IMR-90 (cell line): ENCODE results near the gene DERL3.

Source experiments
- BHLHE40 ChIP-seq: fragments of 150-350 bp; IDR thresholded peaks from 2 replicates; pipeline ENCODE4 v1.6.1; 2016; ENCODE audit warnings: mild to moderate bottlenecking, low read depth, low read length
- CEBPB ChIP-seq: IDR thresholded peaks from 2 replicates; pipeline ENCODE4 v1.6.1; 2012; ENCODE audit warnings: low read depth, low read length, improper control_type of control experiment
- MAFK ChIP-seq: IDR thresholded peaks from 2 replicates; pipeline ENCODE4 v1.6.1; 2012; ENCODE audit warnings: low read depth, low read length, improper control_type of control experiment
- MAZ ChIP-seq: IDR thresholded peaks from 2 replicates; pipeline ENCODE4 v1.6.1; 2012; ENCODE audit warnings: low read depth, mild to moderate bottlenecking, low read length, improper control_type of control experiment, moderate library complexity, borderline replicate concordance
- MXI1 ChIP-seq: IDR thresholded peaks from 2 replicates; pipeline ENCODE4 v1.6.1; 2012; ENCODE audit warnings: low read depth, mild to moderate bottlenecking, low read length, moderate library complexity, borderline replicate concordance
- POLR2A ChIP-seq: IDR thresholded peaks from 2 replicates; pipeline ENCODE4 v1.6.1; 2012; ENCODE audit warnings: mild to moderate bottlenecking, low read depth, low read length
- RAD21 ChIP-seq: IDR thresholded peaks from 2 replicates; pipeline ENCODE4 v1.6.1; 2012; ENCODE audit warnings: low read length, improper control_type of control experiment
- RCOR1 ChIP-seq: IDR thresholded peaks from 2 replicates; pipeline ENCODE4 v1.6.1; 2012; ENCODE audit warnings: mild to moderate bottlenecking, low read length, improper control_type of control experiment; ENCODE audit not compliant: insufficient replicate concordance
- RFX5 ChIP-seq: IDR thresholded peaks from 2 replicates; pipeline ENCODE4 v1.8.0; 2012; ENCODE audit warnings: low read depth, mild to moderate bottlenecking, low read length, moderate library complexity
- SMC3 ChIP-seq: fragments of 150-350 bp; IDR thresholded peaks from 2 replicates; pipeline ENCODE4 v1.6.1; 2016; ENCODE audit warnings: low read depth, mild to moderate bottlenecking, antibody characterized with exemption, low read length, moderate library complexity
- TF ChIP-seq, protein P1 (sequence below): conservative IDR thresholded peaks from 2 replicates; pipeline ENCODE4 v1.5.1; 2012; ENCODE audit warnings: mild to moderate bottlenecking, low read depth, low read length, improper control_type of control experiment
- TF ChIP-seq, protein P2 (sequence below): fragments of 150-350 bp; IDR thresholded peaks from 2 replicates; pipeline ENCODE4 v1.6.1; 2017; ENCODE audit warnings: mild to moderate bottlenecking, antibody characterized with exemption, low read length, low read depth

DNA sequence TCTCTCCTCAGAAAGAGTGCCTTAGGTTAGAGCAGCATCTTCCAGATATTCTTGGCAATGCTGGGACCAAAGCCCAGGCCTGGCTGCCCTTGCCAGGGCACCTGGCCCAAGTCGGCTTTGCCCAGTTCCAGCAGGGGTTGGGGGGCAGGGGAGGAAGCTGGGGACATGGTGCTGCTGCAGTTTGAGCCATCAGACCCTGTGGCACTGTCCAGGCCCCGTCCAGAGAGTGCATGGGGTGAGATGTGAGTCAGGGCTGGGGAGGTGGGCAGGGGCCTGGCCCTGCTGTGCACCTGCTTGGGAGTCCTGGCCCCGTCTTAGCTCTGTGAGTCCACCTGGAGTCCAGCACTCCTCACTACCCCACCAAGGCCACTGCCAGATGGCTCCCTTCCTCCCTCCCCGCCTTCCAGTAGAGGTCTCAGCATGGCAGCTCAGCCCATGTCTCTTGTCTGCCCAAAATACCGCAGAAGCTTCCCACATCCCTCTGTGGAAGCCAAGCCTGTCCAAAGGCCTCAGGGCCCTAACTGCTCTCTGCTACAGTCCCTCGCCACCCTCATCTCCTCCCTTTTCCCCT lies 16.6 kb downstream of the DERL3 start:
- TF ChIP-seq CEBPB (no peak), POLR2A (no peak), BHLHE40 (no peak), SMC3 (no peak), MXI1 (no peak), RFX5 (no peak), RCOR1 (no peak), RAD21 (no peak), MAZ (no peak), MAFK (no peak)
- TF ChIP-seq, protein P1, sequence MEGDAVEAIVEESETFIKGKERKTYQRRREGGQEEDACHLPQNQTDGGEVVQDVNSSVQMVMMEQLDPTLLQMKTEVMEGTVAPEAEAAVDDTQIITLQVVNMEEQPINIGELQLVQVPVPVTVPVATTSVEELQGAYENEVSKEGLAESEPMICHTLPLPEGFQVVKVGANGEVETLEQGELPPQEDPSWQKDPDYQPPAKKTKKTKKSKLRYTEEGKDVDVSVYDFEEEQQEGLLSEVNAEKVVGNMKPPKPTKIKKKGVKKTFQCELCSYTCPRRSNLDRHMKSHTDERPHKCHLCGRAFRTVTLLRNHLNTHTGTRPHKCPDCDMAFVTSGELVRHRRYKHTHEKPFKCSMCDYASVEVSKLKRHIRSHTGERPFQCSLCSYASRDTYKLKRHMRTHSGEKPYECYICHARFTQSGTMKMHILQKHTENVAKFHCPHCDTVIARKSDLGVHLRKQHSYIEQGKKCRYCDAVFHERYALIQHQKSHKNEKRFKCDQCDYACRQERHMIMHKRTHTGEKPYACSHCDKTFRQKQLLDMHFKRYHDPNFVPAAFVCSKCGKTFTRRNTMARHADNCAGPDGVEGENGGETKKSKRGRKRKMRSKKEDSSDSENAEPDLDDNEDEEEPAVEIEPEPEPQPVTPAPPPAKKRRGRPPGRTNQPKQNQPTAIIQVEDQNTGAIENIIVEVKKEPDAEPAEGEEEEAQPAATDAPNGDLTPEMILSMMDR, result no peak
- TF ChIP-seq, protein P2, sequence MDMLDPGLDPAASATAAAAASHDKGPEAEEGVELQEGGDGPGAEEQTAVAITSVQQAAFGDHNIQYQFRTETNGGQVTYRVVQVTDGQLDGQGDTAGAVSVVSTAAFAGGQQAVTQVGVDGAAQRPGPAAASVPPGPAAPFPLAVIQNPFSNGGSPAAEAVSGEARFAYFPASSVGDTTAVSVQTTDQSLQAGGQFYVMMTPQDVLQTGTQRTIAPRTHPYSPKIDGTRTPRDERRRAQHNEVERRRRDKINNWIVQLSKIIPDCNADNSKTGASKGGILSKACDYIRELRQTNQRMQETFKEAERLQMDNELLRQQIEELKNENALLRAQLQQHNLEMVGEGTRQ, result no peak
